Renal cortex interstitium (tissue), 11 donors: Measurements from ENCODE around the gene IFNL3. TPM values are rescaled to one million over a fixed set of nuclear protein-coding genes. Genes with fewer than 3 reads are reported as not detected.
"Not testable (repeated sequence)": the region's sequence is repeated elsewhere in the genome, so short reads cannot be mapped to it uniquely, and the experiment has no call there.

Source experiments
- DNase-seq, 11 donors: peaks; one replicate each; pipeline ENCODE4 v3.0.0-alpha.2; 2013; ENCODE audit warnings: low read depth in 9 of 11, low spot score in 4 of 11; ENCODE audit errors: extremely low read depth in 1 of 11
- polyA plus RNA-seq, 3 donors: library from polyadenylated mRNA; unstranded; fragments of 120-200 nt; gene quantifications; one replicate each; pipeline ENCODE4 v1.2.1, GENCODE V29; 2013; ENCODE audit not compliant: insufficient read length in 3 of 3

IFNL3 gene
- polyA plus RNA-seq, 3 donors: not detected

DNA sequence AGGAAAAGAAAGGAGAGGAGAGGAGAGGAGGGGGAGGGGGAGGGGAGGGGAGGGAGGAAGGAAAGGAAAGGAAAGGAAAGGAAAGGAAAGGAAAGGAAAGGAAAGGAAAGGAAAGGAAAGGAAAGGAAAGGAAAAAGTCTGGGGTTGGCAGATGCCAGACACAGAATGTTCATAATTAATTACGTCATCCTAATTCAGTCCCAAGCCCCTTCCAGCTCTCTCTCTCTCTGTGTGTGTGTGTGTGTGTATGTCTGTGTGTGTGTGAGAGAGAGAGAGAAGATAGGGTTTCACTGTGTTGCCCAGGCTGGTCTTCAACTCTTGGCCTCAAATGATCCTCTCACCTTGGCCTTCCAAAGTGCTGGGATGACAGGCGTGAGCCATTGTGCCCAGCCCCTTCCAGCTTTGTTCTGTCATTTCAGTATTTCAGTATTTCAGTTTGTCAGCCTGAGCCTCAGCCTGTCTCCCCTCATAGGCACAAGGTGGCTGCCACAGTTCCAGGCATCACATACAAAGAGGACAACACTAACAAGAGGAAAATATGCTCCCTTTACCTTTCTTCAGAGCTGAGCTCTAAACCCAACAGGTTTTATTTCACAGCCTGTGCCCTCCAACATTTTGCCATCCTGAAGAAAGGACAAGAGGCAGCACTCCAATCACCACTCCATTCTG, 14.6 kb downstream of the IFNL3 start:
- DNase-seq: no peak

DNA sequence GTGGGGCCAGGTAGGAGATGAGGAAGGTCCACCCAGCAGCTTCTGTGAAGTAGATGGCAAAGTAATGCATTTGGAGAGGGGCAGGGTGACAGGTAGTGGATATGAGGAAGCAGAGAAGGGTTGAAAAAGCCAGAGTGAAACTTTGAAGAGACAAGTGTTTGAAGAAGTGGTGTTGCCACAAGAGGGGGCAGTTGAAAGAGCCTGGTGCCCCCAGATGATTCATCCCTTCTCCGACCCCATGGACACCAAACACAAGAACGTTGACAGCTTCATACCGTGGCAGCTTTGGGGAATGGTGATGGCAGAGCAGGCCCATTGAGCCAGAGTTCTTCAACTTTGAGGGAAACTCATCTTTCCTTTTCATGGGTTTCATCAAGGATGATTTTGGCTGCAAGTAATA, 19.9 kb downstream of the IFNL3 start:
- DNase-seq: no peak

DNA sequence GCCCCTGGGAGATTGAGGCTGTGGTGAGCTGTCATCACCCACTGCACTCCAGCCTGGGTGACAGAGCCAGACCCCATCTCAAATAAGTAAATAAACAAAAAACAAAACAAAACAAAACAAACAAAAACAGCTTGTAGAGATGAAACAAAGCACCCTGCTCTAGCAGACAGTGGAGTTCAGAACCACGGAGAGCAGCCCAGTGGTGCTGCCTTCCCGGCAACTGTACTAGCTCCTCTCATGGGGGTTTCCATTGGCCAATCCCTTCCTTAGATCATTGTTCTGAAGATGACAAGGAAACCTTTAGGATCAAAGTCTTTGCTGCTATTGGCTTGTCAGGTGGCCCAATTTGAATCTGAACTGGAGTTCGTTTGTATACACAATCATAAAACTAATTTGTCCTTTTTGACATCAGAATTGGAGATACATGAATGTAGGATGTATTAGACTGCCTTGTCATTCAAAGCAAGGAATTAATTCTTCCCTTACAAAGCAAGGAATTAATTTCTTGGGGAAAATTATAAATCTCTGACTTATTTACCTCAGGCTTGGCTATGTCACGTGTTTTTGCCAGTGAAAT, 21.0 kb downstream of the IFNL3 start:
- peak in 4 of 11 donors; percentile 33 to 46 (median 38) for DNase-seq

DNA sequence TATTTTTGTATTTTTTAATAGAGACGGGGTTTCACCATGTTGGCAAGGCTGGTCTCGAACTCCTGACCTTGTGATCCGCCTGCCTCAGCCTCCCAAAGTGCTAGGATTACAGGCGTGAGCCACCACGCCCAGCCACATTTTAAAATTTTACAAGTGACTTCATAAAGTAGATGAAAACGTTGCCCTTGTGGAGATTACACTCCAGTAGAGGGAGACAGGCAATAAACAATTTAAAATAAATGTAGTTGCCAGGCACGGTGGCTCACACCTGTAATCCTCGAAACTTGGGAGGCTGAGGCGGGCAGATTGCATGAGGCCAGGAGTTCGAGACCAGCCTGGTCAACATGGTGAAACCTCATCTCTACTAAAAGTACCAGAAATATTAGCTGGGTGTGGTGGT, 25.7 kb downstream of the IFNL3 start:
- not testable (repeated sequence) for DNase-seq

DNA sequence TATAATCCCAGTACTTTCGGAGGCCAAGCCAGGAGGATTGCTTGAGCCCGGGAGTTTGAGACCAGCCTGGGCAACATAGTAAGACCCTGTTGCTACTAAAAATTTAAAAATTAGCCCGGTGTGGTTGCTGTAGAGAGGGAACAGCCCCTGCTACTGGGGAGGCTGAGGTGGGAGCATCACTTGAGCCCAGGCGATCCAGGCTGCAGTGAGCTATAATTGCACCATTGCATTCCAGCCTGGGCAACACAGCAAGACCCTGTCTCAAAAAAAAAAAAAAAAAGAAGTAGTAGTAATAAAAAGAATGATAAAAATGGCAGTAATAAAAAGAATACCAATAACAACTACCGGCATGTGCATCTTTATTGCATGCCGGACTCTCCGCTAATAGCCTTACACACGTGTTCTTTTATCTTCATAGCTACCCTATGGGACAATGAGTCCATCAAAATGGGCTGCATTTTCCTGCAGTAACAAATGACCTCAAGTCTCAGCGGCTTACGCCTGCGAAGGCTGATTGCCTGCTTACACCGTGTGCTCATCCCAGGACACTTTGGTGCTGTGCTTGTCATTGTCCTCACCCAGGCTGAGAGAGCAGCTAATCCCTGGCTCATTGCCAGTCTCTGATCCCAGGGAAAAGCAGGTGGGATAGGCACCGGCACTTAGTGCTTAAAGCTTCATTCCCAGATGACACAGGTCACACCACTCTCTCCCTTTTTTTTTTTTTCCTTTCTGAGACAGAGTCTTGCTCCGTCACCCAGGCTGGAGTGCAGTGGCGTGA, 26.4 kb downstream of the IFNL3 start:
- DNase-seq: no peak

DNA sequence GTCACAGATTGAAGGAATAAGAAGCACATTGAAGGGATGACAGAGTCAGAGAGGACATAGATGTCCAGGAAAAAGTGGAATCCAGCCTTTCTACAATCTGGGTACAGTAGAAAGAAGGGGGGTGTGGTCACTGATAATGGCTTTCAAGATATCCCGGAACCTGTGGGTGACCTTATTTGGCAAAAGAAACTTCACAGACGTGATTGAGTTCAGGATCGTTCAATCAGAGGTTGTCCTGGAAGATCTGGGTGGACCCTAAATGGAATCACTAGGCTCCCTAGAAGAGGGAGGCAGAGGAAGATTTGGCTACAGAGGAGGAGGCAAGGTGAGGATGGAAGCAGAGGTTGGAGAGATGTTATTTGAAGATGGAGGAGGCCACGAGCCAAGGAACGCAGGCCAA, 27.7 kb downstream of the IFNL3 start:
- no peak for DNase-seq

DNA sequence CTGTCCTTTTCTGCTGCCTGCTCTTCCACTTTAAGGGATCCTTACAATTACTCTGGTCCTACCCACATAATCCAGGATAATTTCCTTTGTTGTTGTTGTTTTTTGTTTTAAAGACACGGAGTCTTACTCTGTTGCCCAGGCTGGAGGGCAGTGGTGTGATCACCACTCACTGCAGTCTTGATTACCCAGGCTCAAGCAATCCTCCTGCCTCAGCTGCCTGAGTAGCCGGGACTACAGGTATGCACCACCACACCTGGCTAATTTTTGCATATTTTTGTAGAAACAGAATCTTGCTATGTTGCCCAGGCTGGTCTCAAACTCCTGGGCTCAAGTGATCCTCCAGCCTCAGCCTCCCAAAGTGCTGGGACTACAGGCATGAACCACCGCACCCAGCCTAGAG, 29.5 kb downstream of the IFNL3 start:
- DNase-seq: not testable (repeated sequence)

DNA sequence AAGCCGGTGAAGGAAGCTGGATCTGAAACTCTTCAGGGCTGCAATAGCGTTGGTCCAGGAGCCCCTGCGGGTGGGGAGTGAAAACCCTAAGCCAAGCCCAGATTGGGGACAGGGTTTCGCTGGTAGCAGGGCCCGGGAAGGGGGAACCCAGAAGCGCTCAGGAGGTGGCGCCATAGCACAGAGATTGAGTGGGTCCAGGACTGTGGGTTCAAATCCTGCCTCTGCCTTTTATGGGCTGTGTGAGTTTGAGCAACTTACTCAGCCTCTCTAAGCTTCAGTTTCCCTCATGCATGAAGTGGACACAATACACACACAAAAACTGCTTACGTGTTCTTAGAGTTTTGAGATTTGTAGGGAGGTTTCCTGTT, 32.4 kb downstream of the IFNL3 start:
- DNase-seq: no peak

DNA sequence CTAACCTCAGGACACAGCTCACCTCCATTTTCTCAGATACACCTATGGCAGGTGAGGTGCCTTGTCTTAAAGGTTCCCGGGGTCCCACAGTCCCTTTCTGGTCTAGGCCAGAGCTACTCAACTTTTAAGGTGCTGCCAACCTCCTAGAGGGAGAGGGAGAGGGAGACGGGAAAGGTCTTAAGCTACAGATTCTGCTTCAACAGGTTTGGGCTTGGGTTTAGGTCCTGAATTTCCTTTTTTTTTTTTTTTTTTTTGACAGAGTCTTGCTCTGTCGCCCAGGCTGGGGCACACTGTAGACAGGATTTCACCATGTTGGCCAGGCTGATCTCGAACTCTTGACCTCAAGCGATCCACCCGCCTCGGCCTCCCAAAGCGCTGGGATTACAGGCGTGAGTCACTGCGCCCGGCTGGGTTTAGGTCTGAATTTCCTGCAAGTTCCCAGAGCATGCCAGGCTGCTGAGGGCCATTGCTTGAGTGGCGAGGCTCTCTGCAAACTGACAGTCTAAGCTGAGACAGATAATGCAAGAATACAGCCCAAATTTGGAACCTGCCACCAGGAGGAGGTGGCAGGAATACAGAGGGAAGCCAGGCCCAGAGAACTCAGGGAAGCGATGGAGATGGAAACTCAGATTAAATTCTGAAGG, 33.0 kb downstream of the IFNL3 start:
- no peak for DNase-seq

DNA sequence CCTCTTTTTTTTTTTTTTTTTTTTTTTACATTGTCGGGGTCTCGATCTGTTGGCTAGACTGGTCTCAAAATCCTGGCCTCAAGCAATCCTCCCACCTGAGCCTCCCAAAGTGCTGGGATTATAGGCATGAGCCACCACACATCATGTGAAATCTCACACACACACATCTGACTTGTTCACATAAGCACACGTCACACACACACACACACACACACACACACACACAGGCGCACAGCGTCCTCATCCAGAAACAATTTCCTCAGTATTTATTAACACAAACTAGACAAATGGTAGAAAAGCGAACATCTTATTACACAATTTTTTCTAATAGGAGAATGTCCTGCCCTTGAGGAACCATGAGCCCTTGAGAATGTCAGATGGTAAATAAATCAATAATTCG, 35.6 kb downstream of the IFNL3 start:
- no peak for DNase-seq

DNA sequence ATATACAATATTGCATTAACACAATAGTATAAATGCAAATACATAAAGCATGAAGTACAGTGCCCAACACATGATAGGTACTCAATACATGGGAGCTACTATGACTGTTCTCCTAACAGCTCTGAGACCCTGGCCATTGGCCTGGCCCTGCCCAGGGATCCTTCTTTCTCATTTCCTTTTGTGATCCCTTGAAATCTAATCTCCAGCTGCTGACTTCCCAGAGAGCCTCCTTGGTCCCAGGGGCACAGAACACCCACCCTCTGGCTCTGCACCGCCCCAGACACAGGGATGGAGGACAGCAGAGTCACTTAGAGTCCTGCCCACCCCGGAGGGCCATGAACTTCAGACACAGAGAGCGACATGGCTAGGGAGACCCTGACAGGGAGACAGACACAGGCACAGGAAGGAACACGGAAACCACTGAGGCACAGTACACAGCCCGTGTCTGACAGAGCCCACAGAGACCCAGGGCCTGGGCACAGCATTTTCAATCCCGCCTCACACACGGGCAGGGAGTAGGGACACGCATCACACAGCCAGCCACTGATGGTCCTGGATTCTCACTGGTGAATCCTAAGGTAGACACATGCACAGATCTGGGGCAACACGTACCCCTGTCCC, 36.5 kb downstream of the IFNL3 start:
- no peak for DNase-seq

DNA sequence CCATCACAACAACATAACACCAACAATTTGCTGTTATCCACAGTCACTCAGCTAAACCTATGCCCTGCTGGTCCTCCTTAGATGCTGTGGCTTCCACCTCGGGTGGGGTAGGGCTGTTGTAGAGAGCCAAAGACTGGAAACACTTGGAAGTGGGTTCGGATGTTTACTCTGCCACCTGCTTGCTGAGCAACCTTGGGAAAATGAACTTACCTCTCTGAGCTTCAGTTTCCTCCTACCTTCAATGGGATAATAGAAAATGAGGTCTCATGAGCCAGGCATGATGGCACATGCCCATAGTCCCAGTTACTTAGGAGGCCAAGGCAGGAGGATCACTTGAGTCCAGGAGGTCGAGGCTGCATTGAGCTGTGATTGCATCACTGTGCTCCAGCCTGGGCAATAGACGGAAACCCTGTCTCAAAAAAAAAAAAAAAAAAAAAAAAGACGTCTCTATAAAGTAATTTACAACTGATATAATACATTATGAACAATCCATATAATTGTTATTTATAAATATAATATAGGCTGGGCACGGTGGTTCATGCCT, 37.4 kb downstream of the IFNL3 start:
- no peak for DNase-seq

DNA sequence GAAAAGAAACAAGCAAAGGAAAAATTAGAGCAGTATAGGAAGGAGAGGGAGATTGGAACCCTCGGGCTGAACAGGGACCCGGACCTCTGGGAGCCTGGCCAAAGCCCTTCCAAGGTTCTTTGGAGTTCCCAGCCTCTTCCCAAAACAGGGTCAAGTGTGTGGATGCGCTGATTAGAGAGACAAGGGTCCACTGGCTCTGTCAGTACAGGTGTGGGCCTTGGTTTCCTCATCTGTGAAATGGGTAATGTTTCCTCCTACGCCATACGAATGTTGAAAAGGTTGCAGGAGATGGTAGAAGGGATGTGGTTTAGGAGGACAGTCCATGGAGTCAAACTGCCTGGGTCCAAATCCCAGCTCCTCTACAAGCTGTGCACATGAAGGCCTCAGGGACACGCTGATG, 38.7 kb downstream of the IFNL3 start:
- DNase-seq: no peak

DNA sequence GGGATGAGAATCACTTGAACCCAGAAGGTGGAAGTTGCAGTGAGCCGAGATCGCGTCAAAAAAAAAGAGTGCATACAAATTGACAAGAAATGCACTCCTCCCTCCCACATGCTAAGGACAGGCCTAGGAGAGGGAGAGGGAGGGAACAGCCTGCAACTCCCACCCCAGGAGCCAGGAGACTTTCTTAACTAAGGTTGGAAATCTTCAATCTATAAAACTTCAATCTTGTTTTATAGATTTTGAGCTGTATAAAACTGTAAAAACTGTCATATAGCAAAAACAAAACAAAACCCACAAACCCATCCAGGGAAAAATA, 39.4 kb downstream of the IFNL3 start:
- no peak for DNase-seq

DNA sequence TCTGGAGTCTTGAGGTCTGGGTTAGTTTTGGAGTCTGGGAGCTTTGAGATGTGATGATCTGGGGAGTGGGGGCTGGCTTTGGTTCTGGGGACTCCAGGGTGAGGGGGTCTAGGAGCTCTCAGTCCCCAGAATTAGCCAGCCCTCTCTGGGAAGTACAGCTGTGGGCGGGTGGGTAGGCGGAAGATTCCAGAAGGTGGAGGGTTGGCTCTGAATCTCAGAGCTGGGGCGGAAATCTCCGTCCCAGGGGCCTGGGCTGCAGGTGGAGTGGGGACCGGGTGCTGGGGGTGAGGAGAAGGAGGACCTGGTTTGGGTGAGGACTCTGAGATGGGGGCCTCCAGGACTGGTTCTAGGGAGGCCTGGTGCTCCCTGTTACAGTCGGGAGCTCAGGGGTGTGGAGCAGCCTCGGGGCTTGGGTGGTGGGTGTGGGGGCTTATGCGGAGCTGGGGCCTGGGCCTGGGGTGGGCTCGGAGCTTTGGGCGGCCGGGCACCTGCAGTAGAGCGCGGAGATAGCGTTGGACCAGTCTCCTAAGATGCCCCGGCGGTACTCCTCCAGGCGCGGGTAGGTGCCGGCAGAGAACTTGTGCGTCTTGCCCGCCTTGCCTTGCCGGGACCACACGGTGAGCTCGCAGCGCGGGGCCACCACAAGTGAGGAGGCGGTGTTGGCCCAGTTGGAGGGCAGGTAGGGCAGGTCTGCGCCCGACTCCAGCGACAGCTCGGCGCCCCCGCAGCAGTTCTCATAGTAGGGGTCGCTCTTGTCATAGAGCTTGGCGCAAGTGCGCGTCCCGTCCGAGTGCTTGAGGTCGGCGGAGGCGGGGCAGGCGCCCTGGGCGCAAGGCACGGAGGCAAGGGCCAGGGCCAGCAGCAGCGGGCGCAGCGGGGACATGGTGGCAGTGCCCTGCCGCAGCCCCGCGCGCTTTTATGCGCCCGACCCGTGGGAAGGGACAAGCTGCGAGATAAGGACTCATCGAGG, 41.1 kb downstream of the IFNL3 start, which contains the start of gene SYCN:
TSS of gene SYCN (minus strand) at position 892 of the 970 bp plus-strand sequence. CDS start at position 883, 9 bp downstream.
- DNase-seq: no peak

DNA sequence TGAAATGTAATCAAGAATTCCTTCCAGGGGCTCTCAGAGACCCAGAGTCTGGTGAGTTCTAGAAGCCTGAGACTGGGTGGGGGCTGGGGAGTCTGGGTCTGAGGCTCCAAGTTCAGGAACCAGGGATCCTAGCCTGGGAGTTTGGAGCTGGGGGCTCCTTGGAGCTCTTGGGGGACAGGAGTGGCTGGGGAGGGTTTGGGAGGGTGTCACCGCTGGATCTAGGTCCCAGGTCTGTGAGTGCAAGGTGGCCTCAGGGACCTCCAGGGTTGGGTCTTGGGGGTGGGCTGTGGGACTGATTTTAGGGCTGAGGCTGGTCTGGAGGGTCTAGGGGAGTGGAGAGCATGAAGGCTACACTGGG, 41.8 kb downstream of the IFNL3 start:
- no peak for DNase-seq

DNA sequence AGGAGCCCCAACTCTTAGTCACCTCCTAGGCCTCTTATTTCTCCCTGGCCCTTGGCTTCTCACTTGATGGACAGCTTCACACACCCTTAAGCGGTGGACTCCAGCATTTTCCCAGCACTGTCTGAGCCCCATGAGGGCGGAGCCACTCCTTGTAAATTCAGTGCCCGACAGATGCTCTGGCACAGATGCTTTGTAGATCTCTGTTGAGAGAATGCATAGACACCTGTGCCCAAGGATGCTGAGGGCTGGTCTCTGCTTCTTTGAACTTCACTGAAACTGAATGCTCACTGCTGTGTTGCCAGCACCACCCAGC, 44.0 kb downstream of the IFNL3 start:
- no peak for DNase-seq

DNA sequence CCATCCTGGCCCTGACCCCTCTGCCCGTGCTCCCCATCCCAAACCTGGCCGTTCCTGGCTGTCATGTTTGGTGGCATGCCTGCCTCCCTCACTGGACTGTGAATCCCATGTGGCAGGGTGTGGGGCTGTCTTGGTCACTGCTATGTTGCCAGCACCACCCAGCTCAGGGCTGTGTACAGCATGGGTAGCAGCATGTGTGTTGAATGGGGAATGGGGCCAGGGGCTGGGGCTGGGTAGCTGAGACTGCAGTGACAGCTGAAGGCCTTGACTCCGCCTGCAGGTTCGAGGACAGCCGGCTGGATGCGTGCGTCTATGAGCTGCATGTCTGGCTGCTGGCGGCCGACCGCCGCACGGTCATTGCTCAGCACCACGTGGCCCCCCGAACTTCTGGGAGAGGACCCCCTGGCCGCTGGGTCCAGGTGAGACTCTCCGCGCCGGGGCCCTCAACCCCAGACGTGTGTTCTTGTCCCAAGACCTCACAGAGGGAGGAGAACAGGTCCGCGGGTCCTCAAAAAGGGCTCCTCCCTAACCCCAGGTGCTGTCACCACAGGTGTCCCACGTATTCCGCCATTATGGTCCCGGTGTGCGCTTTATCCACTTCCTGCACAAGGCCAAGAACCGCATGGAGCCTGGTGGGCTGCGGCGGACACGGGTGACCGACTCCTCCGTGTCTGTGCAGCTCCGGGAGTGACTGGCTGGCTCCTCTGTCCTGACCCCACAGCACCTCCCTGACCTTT, 44.6 kb downstream of the IFNL3 start:
- DNase-seq: no peak
